ENCODE results near the gene BDNF. TPM values are rescaled to one million over a fixed set of nuclear protein-coding genes. Genes with fewer than 3 reads are reported as not detected.

BDNF gene
- total RNA-seq, 1 experiment from 2014 or later = 8.5 TPM

DNA sequence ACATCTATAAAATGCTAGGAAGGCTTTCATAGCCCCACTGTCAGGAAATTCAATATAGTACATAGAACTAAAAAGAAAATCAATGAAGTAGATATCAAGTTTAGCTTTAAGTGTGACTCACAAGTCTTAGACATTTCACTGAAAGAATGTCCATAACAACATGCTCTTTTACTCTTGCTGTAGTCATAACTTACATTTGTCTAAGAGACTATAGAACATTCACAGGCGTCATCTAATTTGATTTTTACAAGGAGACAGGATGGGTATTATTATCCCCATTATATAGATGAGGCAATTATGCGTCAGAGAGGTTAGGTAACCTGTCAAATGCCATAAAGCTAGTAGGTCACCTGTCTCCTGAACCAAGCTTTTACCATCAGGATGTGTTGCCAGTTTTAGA lies 36.9 kb downstream of the BDNF start:
- Histone ChIP-seq H3K4me1 (no peaks in the 10 kb centered on the region), H3K36me3 (ENCODE audit: control insufficient read depth, insufficient read depth, low read length) (no peaks in the 10 kb centered on the region), H3K27me3 (replicated peaks; ENCODE audit: control insufficient read depth, insufficient read depth, low read length) (no peaks in the 10 kb centered on the region), H3K4me3 (ENCODE audit: low read depth, low read length) (no peak overlapping the region), H3K9me3 (no peaks in the 10 kb centered on the region)
- ChIA-PET CTCF (no interaction called here), POLR2A (no interaction called here)
- DNase-seq = no peak
- Mint-ChIP-seq H3K4me1 (ENCODE audit: low read depth, unreplicated experiment) (peaks cover 18% of the 10 kb centered on the region), H3K27ac (ENCODE audit: unreplicated experiment) (no peak overlapping the region), H3K4me3 (ENCODE audit: unreplicated experiment) (no peak overlapping the region), H3K9me3 (ENCODE audit: unreplicated experiment) (peaks cover 22% of the 10 kb centered on the region), H3K36me3 (ENCODE audit: insufficient read depth, unreplicated experiment) (peaks cover 2% of the 10 kb centered on the region), H3K27me3 (ENCODE audit: insufficient read depth, unreplicated experiment) (no peaks in the 10 kb centered on the region)
- no TSS peak for BruUV-seq (replicated peaks)
- intact Hi-C loops (cut with micrococcal nuclease; ENCODE audit: unreplicated experiment) = no loop called here
- TF ChIP-seq, protein P1, sequence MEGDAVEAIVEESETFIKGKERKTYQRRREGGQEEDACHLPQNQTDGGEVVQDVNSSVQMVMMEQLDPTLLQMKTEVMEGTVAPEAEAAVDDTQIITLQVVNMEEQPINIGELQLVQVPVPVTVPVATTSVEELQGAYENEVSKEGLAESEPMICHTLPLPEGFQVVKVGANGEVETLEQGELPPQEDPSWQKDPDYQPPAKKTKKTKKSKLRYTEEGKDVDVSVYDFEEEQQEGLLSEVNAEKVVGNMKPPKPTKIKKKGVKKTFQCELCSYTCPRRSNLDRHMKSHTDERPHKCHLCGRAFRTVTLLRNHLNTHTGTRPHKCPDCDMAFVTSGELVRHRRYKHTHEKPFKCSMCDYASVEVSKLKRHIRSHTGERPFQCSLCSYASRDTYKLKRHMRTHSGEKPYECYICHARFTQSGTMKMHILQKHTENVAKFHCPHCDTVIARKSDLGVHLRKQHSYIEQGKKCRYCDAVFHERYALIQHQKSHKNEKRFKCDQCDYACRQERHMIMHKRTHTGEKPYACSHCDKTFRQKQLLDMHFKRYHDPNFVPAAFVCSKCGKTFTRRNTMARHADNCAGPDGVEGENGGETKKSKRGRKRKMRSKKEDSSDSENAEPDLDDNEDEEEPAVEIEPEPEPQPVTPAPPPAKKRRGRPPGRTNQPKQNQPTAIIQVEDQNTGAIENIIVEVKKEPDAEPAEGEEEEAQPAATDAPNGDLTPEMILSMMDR (IDR thresholded peaks at IDR 0.05; ENCODE audit: insufficient read depth in 1 of 2, low read depth in 1 of 2, low read length in 1 of 2, severe bottlenecking in 1 of 2, unreplicated experiment in 1 of 2) = no peak

DNA sequence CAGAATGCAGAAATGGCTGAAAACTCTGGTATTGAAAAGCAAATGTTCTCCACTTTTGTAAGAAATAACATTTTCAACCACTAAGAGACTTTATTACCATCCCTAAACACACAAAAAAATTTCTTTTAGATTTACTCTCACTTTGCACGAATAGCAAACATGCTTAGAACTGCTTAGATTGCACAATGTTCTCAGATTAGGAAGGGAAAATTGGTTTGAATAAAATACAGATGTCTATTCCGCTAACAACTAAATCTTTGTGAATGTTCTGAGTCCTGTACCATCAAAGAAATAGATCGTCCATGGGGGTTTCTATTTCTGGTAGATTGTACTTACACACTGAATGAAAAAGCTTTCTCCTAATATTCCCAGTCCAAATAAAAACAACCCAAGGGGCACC lies 40.1 kb downstream of the BDNF start:
- H3K36me3 ChIP-seq (ENCODE audit: control insufficient read depth, insufficient read depth, low read length) = no peaks in the 10 kb centered on the region
- ChIA-PET CTCF (no interaction called here), POLR2A (no interaction called here)
- no peaks in the 10 kb centered on the region for H3K27me3 ChIP-seq (replicated peaks; ENCODE audit: control insufficient read depth, insufficient read depth, low read length)
- H3K4me1 ChIP-seq = no peaks in the 10 kb centered on the region
- DNase-seq = no peak
- no peak overlapping the region for H3K27ac Mint-ChIP-seq (ENCODE audit: unreplicated experiment)
- H3K4me3 ChIP-seq (ENCODE audit: low read depth, low read length) = no peak overlapping the region
- BruUV-seq (replicated peaks) = no TSS peak
- no peaks in the 10 kb centered on the region for H3K27me3 Mint-ChIP-seq (ENCODE audit: insufficient read depth, unreplicated experiment)
- TF ChIP-seq, protein P1 (IDR thresholded peaks at IDR 0.05; ENCODE audit: insufficient read depth in 1 of 2, low read depth in 1 of 2, low read length in 1 of 2, severe bottlenecking in 1 of 2, unreplicated experiment in 1 of 2) = no peak
- intact Hi-C loops (cut with micrococcal nuclease; ENCODE audit: unreplicated experiment) = no loop called here
- H3K9me3 Mint-ChIP-seq (ENCODE audit: unreplicated experiment) = peaks cover 12% of the 10 kb centered on the region
- no peaks in the 10 kb centered on the region for H3K9me3 ChIP-seq
- peaks cover 12% of the 10 kb centered on the region for H3K4me1 Mint-ChIP-seq (ENCODE audit: low read depth, unreplicated experiment)
- H3K4me3 Mint-ChIP-seq (ENCODE audit: unreplicated experiment) = no peak overlapping the region
- peaks cover 26% of the 10 kb centered on the region for H3K36me3 Mint-ChIP-seq (ENCODE audit: insufficient read depth, unreplicated experiment)

DNA sequence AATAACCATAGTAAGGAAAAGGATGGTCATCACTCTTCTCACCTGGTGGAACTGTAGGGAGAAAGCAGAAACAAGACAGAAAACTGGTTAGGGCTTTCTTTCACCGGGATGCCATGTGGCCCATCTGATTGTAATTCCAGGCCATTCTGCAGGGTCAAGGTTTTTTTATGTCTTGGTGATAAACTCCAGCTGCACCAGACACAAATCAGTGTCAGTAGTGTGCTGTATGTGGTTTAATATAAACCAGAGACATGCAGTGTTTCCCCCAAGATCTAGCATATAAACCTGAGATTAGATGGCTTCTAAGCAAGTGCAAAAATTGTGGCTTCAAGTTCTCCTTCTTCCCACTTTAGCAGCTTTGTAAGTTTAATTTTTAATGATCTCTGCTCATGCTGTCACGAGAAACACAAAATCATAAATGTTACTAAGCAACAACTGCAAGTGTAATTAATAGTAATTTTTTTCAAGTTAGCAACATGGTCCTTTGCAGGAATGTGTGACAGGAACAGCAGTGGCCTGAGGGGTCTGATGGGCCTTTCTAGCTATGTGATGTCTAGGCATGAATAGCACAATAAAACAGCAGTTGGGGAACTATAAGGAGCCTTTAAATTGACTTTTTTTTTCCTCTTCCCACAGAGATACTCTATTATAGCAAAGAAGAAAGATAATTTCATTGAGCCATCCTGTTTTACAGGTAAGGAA lies 41.6 kb downstream of the BDNF start:
- DNase-seq = no peak
- H3K36me3 Mint-ChIP-seq (ENCODE audit: insufficient read depth, unreplicated experiment) = peaks cover 26% of the 10 kb centered on the region
- H3K4me3 Mint-ChIP-seq (ENCODE audit: unreplicated experiment) = no peak overlapping the region
- Histone ChIP-seq H3K36me3 (ENCODE audit: control insufficient read depth, insufficient read depth, low read length) (no peaks in the 10 kb centered on the region), H3K27me3 (replicated peaks; ENCODE audit: control insufficient read depth, insufficient read depth, low read length) (no peaks in the 10 kb centered on the region), H3K9me3 (no peaks in the 10 kb centered on the region), H3K4me3 (ENCODE audit: low read depth, low read length) (no peak overlapping the region), H3K4me1 (no peaks in the 10 kb centered on the region)
- POLR2A ChIA-PET = no interaction called here
- peaks cover 12% of the 10 kb centered on the region for H3K4me1 Mint-ChIP-seq (ENCODE audit: low read depth, unreplicated experiment)
- no peaks in the 10 kb centered on the region for H3K27me3 Mint-ChIP-seq (ENCODE audit: insufficient read depth, unreplicated experiment)
- H3K9me3 Mint-ChIP-seq (ENCODE audit: unreplicated experiment) = peaks cover 12% of the 10 kb centered on the region
- CTCF ChIA-PET = no interaction called here
- no peak overlapping the region for H3K27ac Mint-ChIP-seq (ENCODE audit: unreplicated experiment)
- intact Hi-C loops (cut with micrococcal nuclease; ENCODE audit: unreplicated experiment) = no loop called here
- TF ChIP-seq, protein P1 (IDR thresholded peaks at IDR 0.05; ENCODE audit: insufficient read depth in 1 of 2, low read depth in 1 of 2, low read length in 1 of 2, severe bottlenecking in 1 of 2, unreplicated experiment in 1 of 2) = no peak
- no TSS peak for BruUV-seq (replicated peaks)
